A549 (cell line): ENCODE results near the gene CR1. TPM values are rescaled to one million over a fixed set of nuclear protein-coding genes. Genes with fewer than 3 reads are reported as not detected.

Source experiments
- ATAC-seq, 2 experiments: fragments of 200-7000 bp in 1 of 2; fragments of >200 bp in 1 of 2; cut with Nextera tagmentation in 1 of 2; cut with Tn5 transposase in 1 of 2; 3 replicates each; pipeline versions ENCODE4 v1.8.0 to v1.9.1; 2018 to 2020; ENCODE audit warnings: mild to moderate bottlenecking in 1 of 2, moderate library complexity in 1 of 2
- CTCF ChIA-PET: fragments of 300-600 bp; sonication (Branson Sonifier 250); formaldehyde crosslinking; extraction: SDS; loops from one replicate; lab custom pipeline; 2021; ENCODE audit warnings: antibody characterized with exemption, inconsistent platforms; lab: Yijun Ruan, JAX
- POLR2A ChIA-PET: fragments of 350-600 bp; formaldehyde crosslinking; extraction: SDS; loops from one replicate; lab custom pipeline; 2021; ENCODE audit warnings: antibody characterized with exemption, inconsistent platforms; lab: Yijun Ruan, JAX
- DNase-seq, 2 experiments: peaks; one replicate each; pipeline versions ENCODE4 v3.0.0 to v3.0.0-alpha.2; 2011 to 2016; ENCODE audit warnings: low read depth in 1 of 2, low spot score in 1 of 2
- FAIRE-seq: peaks from 2 replicates; lab custom pipeline; 2011; peaks lifted over from hg19 to GRCh38; lab: Jason Lieb, UNC
- H3K27ac ChIP-seq, 2 experiments: fragments of >200 bp; sonication (Bioruptor Twin); formaldehyde crosslinking; 3 replicates each; pipeline ENCODE4 v1.5.1; 2016 to 2017
- H3K4me1 ChIP-seq: fragments of >200 bp; sonication (Bioruptor Twin); formaldehyde crosslinking; 3 replicates; pipeline ENCODE4 v1.6.1; 2016
- H3K4me2 ChIP-seq: fragments of >200 bp; sonication (Bioruptor Twin); formaldehyde crosslinking; 3 replicates; pipeline ENCODE4 v1.6.1; 2016
- H3K4me3 ChIP-seq: fragments of >200 bp; sonication (Bioruptor Twin); formaldehyde crosslinking; 3 replicates; pipeline ENCODE4 v1.5.1; 2016
- H3K9me3 ChIP-seq: fragments of >200 bp; sonication (Bioruptor Twin); formaldehyde crosslinking; 3 replicates; pipeline ENCODE4 v1.6.1; 2016
- CBX2 ChIP-seq: fragments of 200-600 bp; sonication (generic); IDR thresholded peaks from 2 replicates; pipeline ENCODE4 v1.6.1; 2016; ENCODE audit warnings: low read depth, mild to moderate bottlenecking, borderline replicate concordance
- HDAC2 ChIP-seq: fragments of 200-600 bp; sonication (generic); IDR thresholded peaks from 2 replicates; pipeline ENCODE4 v1.6.1; 2016
- HEYL ChIP-seq: fragments of 250-450 bp; sonication (Bioruptor Pico); IDR thresholded peaks from 2 replicates; pipeline ENCODE4 v1.8.0; 2021; ENCODE audit warnings: mild to moderate bottlenecking, moderate library complexity
- HOXB13 ChIP-seq: fragments of 250-450 bp; sonication (Bioruptor Pico); IDR thresholded peaks from 2 replicates; pipeline ENCODE4 v1.5.0; 2020; ENCODE audit warnings: low read depth, mild to moderate bottlenecking, moderate library complexity
- JUN ChIP-seq, 2 experiments: fragments of >200 bp; sonication (Bioruptor Twin); formaldehyde crosslinking; IDR thresholded peaks; 2 replicates in 1 of 2; 3 replicates in 1 of 2; pipeline ENCODE4 v1.6.1; 2016 to 2017
- KDM1A ChIP-seq: fragments of 200-600 bp; sonication (generic); IDR thresholded peaks from 2 replicates; pipeline ENCODE4 v1.6.1; 2016; ENCODE audit warnings: low read depth, mild to moderate bottlenecking
- KDM5A ChIP-seq: fragments of 200-600 bp; sonication (generic); IDR thresholded peaks from 2 replicates; pipeline ENCODE4 v1.6.1; 2016; ENCODE audit warnings: antibody characterized with exemption, mild to moderate bottlenecking
- MAFK ChIP-seq: fragments of 450-650 bp; IDR thresholded peaks from 2 replicates; pipeline ENCODE4 v1.6.1; 2014; ENCODE audit not compliant: partially characterized antibody
- POLR2A ChIP-seq: IDR thresholded peaks from 2 replicates; pipeline ENCODE4 v1.6.1; 2012; ENCODE audit warnings: mild to moderate bottlenecking, low read length
- RNF2 ChIP-seq: fragments of 200-600 bp; sonication (generic); IDR thresholded peaks from 2 replicates; pipeline ENCODE4 v1.6.1; 2016; ENCODE audit warnings: low read depth, mild to moderate bottlenecking, antibody characterized with exemption, moderate library complexity, borderline replicate concordance
- SMC3 ChIP-seq: fragments of >200 bp; sonication (Bioruptor Twin); formaldehyde crosslinking; IDR thresholded peaks from 3 replicates; pipeline ENCODE4 v1.6.1; 2018; ENCODE audit warnings: inconsistent platforms
- TFCP2L1 ChIP-seq: fragments of 250-450 bp; sonication (Bioruptor Pico); IDR thresholded peaks from 2 replicates; pipeline ENCODE4 v1.5.0; 2021; ENCODE audit warnings: mild to moderate bottlenecking
- TP53 ChIP-seq: fragments of 250-450 bp; sonication (Bioruptor Pico); IDR thresholded peaks from 2 replicates; pipeline ENCODE4 v1.5.0; 2021; ENCODE audit warnings: mild to moderate bottlenecking, moderate library complexity
- ZC3H11A ChIP-seq: fragments of 450-650 bp; IDR thresholded peaks from 2 replicates; pipeline ENCODE4 v1.6.1; 2014; ENCODE audit warnings: antibody characterized with exemption, mild to moderate bottlenecking
- ZNF302 ChIP-seq: fragments of 250-450 bp; sonication (Bioruptor Pico); IDR thresholded peaks from 2 replicates; pipeline ENCODE4 v1.9.0; 2021; ENCODE audit warnings: inconsistent platforms, mild to moderate bottlenecking, moderate library complexity
- WGBS: methylation state at CpG from one replicate; pipeline ENCODE4 v1.1.6; 2017; ENCODE audit errors: missing lambda C conversion rate; 5-methylcytosine and 5-hydroxymethylcytosine counted together
- polyA plus RNA-seq, 4 experiments: library from polyadenylated mRNA; depleted of rRNA in 3 of 4; stranded (reverse); fragments of >200 nt; fragmentation: RNase III in 1 of 4; extraction: RNeasy Plus Mini Kit Qiagen cat#74134 plus additional on column Dnase treatment in 1 of 4; gene quantifications; 2 replicates in 3 of 4; 3 replicates in 1 of 4; pipeline ENCODE4 v1.2.3, GENCODE V29; 2011 to 2017
- TF ChIP-seq, protein P1 (sequence below): fragments of 450-650 bp; IDR thresholded peaks from 2 replicates; pipeline ENCODE4 v1.6.1; 2014; ENCODE audit warnings: antibody characterized with exemption
- TF ChIP-seq, protein P2 (sequence below): fragments of >200 bp; sonication (Bioruptor Twin); formaldehyde crosslinking; IDR thresholded peaks from 3 replicates; pipeline ENCODE4 v1.5.1; 2016
- TF ChIP-seq, protein P3 (sequence below): fragments of 250-450 bp; sonication (Bioruptor Pico); IDR thresholded peaks from 2 replicates; pipeline ENCODE4 v1.5.0; 2021; ENCODE audit warnings: mild to moderate bottlenecking, moderate library complexity, borderline replicate concordance
- TF ChIP-seq, protein P4 (sequence below): fragments of 250-450 bp; sonication (Bioruptor Pico); IDR thresholded peaks from 2 replicates; pipeline ENCODE4 v1.5.0; 2020; ENCODE audit warnings: low read depth, mild to moderate bottlenecking, moderate library complexity
- TF ChIP-seq, protein P5 (sequence below): fragments of 150-350 bp; IDR thresholded peaks from 2 replicates; pipeline ENCODE4 v1.6.1; 2014; ENCODE audit warnings: low read depth, mild to moderate bottlenecking, low read length

The CR1 gene
- polyA plus RNA-seq, 2 of the 4 experiments (the other 2 are of a cell fraction), result not detected

DNA sequence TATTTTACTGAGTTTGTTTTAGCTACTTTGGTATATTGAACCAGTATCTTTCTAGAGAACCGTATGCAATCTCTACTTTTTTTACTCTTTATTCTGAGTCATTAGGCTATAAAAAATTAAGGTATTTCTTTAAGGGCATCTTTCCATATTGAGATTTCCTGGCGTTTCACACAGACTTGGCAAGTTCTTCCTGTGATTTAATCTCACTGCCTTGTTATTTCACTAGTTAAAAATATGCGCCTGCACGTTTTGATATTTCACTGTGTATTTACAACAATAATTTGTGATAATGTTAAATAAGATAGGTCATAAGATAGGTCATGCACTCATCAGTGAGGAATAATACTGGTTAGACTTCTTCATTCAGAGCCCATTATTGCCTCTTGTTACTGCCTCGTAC, 132.8 kb downstream of the CR1 start:
- ATAC-seq (no peak), DNase-seq (no peak), FAIRE-seq (no peak)
- H3K27ac ChIP-seq, result no peak overlapping the region
- no peak overlapping the region for H3K4me2 ChIP-seq
- 45% methylated on average over 5 of the region's 5 CpGs for WGBS
- POLR2A ChIA-PET, result no interaction called here
- CTCF ChIA-PET, result interaction anchor here (1.0 kb wide), 1 partner anchor 17 kb away, joined by 3 read pairs; no protein-coding TSS in a partner anchor
- H3K4me3 ChIP-seq, result no peak overlapping the region
- H3K4me1 ChIP-seq, result no peaks in the 10 kb centered on the region
- no peak for TF ChIP-seq KDM1A
- TF ChIP-seq, protein P1, sequence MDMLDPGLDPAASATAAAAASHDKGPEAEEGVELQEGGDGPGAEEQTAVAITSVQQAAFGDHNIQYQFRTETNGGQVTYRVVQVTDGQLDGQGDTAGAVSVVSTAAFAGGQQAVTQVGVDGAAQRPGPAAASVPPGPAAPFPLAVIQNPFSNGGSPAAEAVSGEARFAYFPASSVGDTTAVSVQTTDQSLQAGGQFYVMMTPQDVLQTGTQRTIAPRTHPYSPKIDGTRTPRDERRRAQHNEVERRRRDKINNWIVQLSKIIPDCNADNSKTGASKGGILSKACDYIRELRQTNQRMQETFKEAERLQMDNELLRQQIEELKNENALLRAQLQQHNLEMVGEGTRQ, result no peak
- TF ChIP-seq TFCP2L1, result no peak
- TF ChIP-seq, protein P2, sequence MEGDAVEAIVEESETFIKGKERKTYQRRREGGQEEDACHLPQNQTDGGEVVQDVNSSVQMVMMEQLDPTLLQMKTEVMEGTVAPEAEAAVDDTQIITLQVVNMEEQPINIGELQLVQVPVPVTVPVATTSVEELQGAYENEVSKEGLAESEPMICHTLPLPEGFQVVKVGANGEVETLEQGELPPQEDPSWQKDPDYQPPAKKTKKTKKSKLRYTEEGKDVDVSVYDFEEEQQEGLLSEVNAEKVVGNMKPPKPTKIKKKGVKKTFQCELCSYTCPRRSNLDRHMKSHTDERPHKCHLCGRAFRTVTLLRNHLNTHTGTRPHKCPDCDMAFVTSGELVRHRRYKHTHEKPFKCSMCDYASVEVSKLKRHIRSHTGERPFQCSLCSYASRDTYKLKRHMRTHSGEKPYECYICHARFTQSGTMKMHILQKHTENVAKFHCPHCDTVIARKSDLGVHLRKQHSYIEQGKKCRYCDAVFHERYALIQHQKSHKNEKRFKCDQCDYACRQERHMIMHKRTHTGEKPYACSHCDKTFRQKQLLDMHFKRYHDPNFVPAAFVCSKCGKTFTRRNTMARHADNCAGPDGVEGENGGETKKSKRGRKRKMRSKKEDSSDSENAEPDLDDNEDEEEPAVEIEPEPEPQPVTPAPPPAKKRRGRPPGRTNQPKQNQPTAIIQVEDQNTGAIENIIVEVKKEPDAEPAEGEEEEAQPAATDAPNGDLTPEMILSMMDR, result no peak
- TF ChIP-seq KDM5A, result no peak
- TF ChIP-seq SMC3, result no peak
- no peak for TF ChIP-seq ZNF302 (CRISPR knock-in tag)
- TF ChIP-seq, protein P3, sequence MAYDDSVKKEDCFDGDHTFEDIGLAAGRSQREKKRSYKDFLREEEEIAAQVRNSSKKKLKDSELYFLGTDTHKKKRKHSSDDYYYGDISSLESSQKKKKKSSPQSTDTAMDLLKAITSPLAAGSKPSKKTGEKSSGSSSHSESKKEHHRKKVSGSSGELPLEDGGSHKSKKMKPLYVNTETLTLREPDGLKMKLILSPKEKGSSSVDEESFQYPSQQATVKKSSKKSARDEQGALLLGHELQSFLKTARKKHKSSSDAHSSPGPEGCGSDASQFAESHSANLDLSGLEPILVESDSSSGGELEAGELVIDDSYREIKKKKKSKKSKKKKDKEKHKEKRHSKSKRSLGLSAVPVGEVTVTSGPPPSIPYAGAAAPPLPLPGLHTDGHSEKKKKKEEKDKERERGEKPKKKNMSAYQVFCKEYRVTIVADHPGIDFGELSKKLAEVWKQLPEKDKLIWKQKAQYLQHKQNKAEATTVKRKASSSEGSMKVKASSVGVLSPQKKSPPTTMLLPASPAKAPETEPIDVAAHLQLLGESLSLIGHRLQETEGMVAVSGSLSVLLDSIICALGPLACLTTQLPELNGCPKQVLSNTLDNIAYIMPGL, result no peak
- no peak for TF ChIP-seq POLR2A
- no peak for TF ChIP-seq CBX2
- no peak for TF ChIP-seq RNF2
- no peak for TF ChIP-seq HEYL (CRISPR knock-in tag)
- H3K9me3 ChIP-seq, result no peaks in the 10 kb centered on the region

DNA sequence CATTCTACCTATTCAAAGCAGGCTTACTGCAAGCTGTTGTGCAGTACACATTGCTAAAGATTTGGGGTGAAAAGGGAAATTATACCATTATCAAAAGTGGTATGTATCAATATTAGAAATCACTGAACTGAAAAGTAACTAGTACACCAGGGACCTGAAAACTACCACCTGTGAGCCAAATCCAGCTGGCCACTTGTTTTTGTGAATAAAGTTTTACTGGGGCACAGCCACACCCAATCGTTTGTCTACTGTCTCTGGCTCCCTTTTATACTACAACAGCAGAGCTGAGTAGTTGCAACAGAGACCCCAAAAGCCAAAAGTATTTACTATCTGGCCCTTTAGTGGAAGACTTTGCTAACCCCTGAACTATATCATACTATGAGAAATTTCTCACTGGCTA, 135.2 kb downstream of the CR1 start:
- no peak for ATAC-seq
- Histone ChIP-seq H3K9me3 (no peaks in the 10 kb centered on the region), H3K27ac (no peak overlapping the region), H3K4me1 (peaks cover 4% of the 10 kb centered on the region; the same call in 1 of the 3 replicates), H3K4me3 (no peak overlapping the region), H3K4me2 (no peak overlapping the region)
- POLR2A ChIA-PET, result no interaction called here
- no peak for DNase-seq
- WGBS, result 3% methylated on average over 1 of the region's 1 CpG
- CTCF ChIA-PET, result interaction anchor here (0.9 to 2.6 kb wide), 2 partner anchors 9 to 11 kb away, joined by 3 to 10 read pairs; no protein-coding TSS in a partner anchor
- TF ChIP-seq, protein P2, result no peak
- no peak for TF ChIP-seq JUN (IDR thresholded peaks at IDR 0.05)
- no peak for TF ChIP-seq ZC3H11A
- TF ChIP-seq, protein P4, sequence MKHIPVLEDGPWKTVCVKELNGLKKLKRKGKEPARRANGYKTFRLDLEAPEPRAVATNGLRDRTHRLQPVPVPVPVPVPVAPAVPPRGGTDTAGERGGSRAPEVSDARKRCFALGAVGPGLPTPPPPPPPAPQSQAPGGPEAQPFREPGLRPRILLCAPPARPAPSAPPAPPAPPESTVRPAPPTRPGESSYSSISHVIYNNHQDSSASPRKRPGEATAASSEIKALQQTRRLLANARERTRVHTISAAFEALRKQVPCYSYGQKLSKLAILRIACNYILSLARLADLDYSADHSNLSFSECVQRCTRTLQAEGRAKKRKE (CRISPR knock-in tag), result no peak
- TF ChIP-seq HDAC2, result no peak
- TF ChIP-seq MAFK, result no peak
- no peak for TF ChIP-seq TP53 (CRISPR knock-in tag)
- TF ChIP-seq HOXB13 (CRISPR knock-in tag), result no peak
- TF ChIP-seq RNF2, result no peak
- TF ChIP-seq, protein P5, sequence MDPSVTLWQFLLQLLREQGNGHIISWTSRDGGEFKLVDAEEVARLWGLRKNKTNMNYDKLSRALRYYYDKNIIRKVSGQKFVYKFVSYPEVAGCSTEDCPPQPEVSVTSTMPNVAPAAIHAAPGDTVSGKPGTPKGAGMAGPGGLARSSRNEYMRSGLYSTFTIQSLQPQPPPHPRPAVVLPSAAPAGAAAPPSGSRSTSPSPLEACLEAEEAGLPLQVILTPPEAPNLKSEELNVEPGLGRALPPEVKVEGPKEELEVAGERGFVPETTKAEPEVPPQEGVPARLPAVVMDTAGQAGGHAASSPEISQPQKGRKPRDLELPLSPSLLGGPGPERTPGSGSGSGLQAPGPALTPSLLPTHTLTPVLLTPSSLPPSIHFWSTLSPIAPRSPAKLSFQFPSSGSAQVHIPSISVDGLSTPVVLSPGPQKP, result no peak
- TF ChIP-seq, protein P1, result no peak
- no peak for TF ChIP-seq CBX2
- no peak for FAIRE-seq
